HEK293 (cell line): ENCODE data around the gene TRIM7.

Experiments used
- CTCF ChIA-PET: fragments of 350-600 bp; formaldehyde crosslinking; extraction: SDS; loops from one replicate; lab custom pipeline; 2021; ENCODE audit warnings: antibody characterized with exemption; lab: Yijun Ruan, JAX
- POLR2A ChIA-PET: fragments of 300-600 bp; formaldehyde crosslinking; extraction: SDS; loops from one replicate; lab custom pipeline; 2020; ENCODE audit warnings: antibody characterized with exemption, inconsistent platforms; lab: Yijun Ruan, JAX
- H3K27ac ChIP-seq: fragments of 200-500 bp; sonication (Bioruptor generic); 2 replicates; pipeline ENCODE4 v1.5.1; 2014; ENCODE audit warnings: low read depth, low read length, control low read depth, inconsistent platforms; ENCODE audit errors: extremely low read depth
- H3K36me3 ChIP-seq, 2 experiments: fragments of 200-500 bp in 1 of 2; sonication (Bioruptor generic) in 1 of 2; 1 replicate in 1 of 2; 2 replicates in 1 of 2; pipeline ENCODE4 v1.5.1; 2014 to 2017; ENCODE audit warnings: inconsistent platforms in 2 of 2, low read length in 2 of 2; ENCODE audit not compliant: control insufficient read depth in 2 of 2, insufficient read depth in 1 of 2
- H3K4me1 ChIP-seq: fragments of 200-500 bp; sonication (Bioruptor generic); 2 replicates; pipeline ENCODE4 v1.5.1; 2014; ENCODE audit warnings: mild to moderate bottlenecking, low read length, inconsistent platforms; ENCODE audit not compliant: control insufficient read depth, insufficient read depth
- H3K4me3 ChIP-seq: 2 replicates; pipeline ENCODE4 v1.5.1; 2011; ENCODE audit warnings: low read depth, mild to moderate bottlenecking, control low read depth, low read length, moderate library complexity
- H3K9me3 ChIP-seq: fragments of 200-500 bp; sonication (Bioruptor generic); 2 replicates; pipeline ENCODE4 v1.5.1; 2014; ENCODE audit warnings: low read depth, low read length, inconsistent platforms; ENCODE audit not compliant: control insufficient read depth, insufficient read depth
- HOXC10 ChIP-seq: sonication (generic); formaldehyde crosslinking; IDR thresholded peaks from 2 replicates; pipeline ENCODE4 v1.8.1; 2023; ENCODE audit warnings: mild to moderate bottlenecking, missing genetic modification reagents
- IKZF3 ChIP-seq: fragments of 450-650 bp; IDR thresholded peaks from 2 replicates; pipeline ENCODE4 v1.5.0; 2018; ENCODE audit warnings: missing biosample characterization, mild to moderate bottlenecking, missing genetic modification characterization, moderate library complexity
- SCRT2 ChIP-seq: fragments of 450-650 bp; formaldehyde crosslinking; IDR thresholded peaks from 2 replicates; pipeline ENCODE4 v1.5.1; 2016; ENCODE audit warnings: missing biosample characterization, missing genetic modification characterization
- ZFP3 ChIP-seq: fragments of 450-650 bp; formaldehyde crosslinking; IDR thresholded peaks from 2 replicates; pipeline ENCODE4 v1.5.1; 2016; ENCODE audit warnings: low read depth, missing biosample characterization, missing genetic modification characterization
- ZIC2 ChIP-seq: fragments of 450-650 bp; formaldehyde crosslinking; IDR thresholded peaks from 2 replicates; pipeline ENCODE4 v1.5.1; 2016; ENCODE audit warnings: missing biosample characterization, missing genetic modification characterization
- ZNF16 ChIP-seq: fragments of 450-650 bp; formaldehyde crosslinking; IDR thresholded peaks from 2 replicates; pipeline ENCODE4 v1.5.1; 2016; ENCODE audit warnings: low read depth, missing biosample characterization, missing genetic modification characterization
- ZNF169 ChIP-seq: fragments of 450-650 bp; formaldehyde crosslinking; IDR thresholded peaks from 2 replicates; pipeline ENCODE4 v1.5.1; 2016; ENCODE audit warnings: missing biosample characterization, missing genetic modification characterization
- ZNF24 ChIP-seq: fragments of 450-650 bp; formaldehyde crosslinking; IDR thresholded peaks from 2 replicates; pipeline ENCODE4 v1.5.1; 2016; ENCODE audit warnings: missing biosample characterization, missing genetic modification characterization
- ZNF544 ChIP-seq: fragments of 450-650 bp; formaldehyde crosslinking; IDR thresholded peaks from 2 replicates; pipeline ENCODE4 v1.5.0; 2017; ENCODE audit warnings: missing biosample characterization, missing genetic modification characterization
- ZNF623 ChIP-seq: fragments of 450-650 bp; formaldehyde crosslinking; IDR thresholded peaks from 2 replicates; pipeline ENCODE4 v1.5.1; 2016; ENCODE audit warnings: missing biosample characterization, missing genetic modification characterization
- ZNF658 ChIP-seq: fragments of 450-650 bp; formaldehyde crosslinking; IDR thresholded peaks from 2 replicates; pipeline ENCODE4; 2016; ENCODE audit warnings: missing biosample characterization, missing genetic modification characterization
- ZNF707 ChIP-seq: fragments of 450-650 bp; formaldehyde crosslinking; IDR thresholded peaks from 2 replicates; pipeline ENCODE4 v1.5.1; 2016; ENCODE audit warnings: missing biosample characterization, missing genetic modification characterization
- ZNF837 ChIP-seq: fragments of 450-650 bp; formaldehyde crosslinking; IDR thresholded peaks from 2 replicates; pipeline ENCODE4 v1.5.1; 2016; ENCODE audit warnings: missing biosample characterization, missing genetic modification characterization
- ZNF843 ChIP-seq: fragments of 450-650 bp; formaldehyde crosslinking; IDR thresholded peaks from 2 replicates; pipeline ENCODE4 v1.5.1; 2016; ENCODE audit warnings: missing biosample characterization, missing genetic modification characterization
- ZSCAN30 ChIP-seq: fragments of 450-650 bp; IDR thresholded peaks from 2 replicates; pipeline ENCODE4 v1.5.1; 2018; ENCODE audit warnings: missing biosample characterization, mild to moderate bottlenecking, missing genetic modification characterization, moderate library complexity
- TF ChIP-seq, protein P1 (sequence below): fragments of 450-650 bp; formaldehyde crosslinking; IDR thresholded peaks from 2 replicates; pipeline ENCODE4 v1.5.1; 2016; ENCODE audit warnings: missing biosample characterization, missing genetic modification characterization
- TF ChIP-seq, protein P2 (sequence below): fragments of 450-650 bp; formaldehyde crosslinking; IDR thresholded peaks from 2 replicates; pipeline ENCODE4 v1.5.0; 2017; ENCODE audit warnings: missing biosample characterization, missing genetic modification characterization, borderline replicate concordance
- TF ChIP-seq, protein P3 (sequence below): fragments of 450-650 bp; formaldehyde crosslinking; IDR thresholded peaks from 2 replicates; pipeline ENCODE4 v1.5.1; 2016; ENCODE audit warnings: missing biosample characterization, missing genetic modification characterization
- TF ChIP-seq, protein P4 (sequence below): fragments of 450-650 bp; formaldehyde crosslinking; IDR thresholded peaks from 2 replicates; pipeline ENCODE4 v1.5.1; 2017; ENCODE audit warnings: missing biosample characterization, mild to moderate bottlenecking, missing genetic modification characterization, moderate library complexity

TRIM7 gene

DNA sequence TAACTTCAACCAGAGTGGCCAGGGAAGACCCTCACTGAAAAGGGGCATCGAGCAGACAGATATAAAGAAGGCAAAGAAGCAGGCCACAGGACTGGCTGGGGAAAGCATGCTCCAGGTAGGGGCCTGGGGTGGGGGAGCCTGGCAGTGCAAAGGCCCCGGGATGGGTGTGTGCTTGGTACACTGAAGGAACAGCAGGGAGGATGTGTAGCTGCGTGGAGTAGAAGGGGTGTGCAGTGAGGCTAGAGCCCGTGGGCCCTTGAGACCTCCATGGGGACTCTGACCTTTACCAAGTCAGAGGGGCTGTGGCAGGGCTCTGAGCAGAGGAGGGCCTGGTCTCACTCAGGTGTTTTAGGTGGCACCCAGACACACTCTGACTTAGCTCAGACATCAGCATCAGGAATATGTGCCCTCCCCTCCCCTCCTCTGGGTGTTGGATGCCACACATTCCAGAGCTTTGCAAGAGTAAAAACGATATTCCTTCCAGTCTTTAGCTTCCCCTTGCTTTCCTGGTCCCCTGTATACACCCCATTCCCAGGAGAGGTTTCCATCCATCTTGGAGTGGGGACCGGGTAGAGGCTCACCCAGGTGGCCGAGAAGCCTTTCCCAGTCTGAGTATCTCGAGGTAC lies 7.6 kb downstream of the TRIM7 start:
- ChIA-PET POLR2A (interaction anchor here (0.6 to 2.2 kb wide), 3 partner anchors 10 to 26 kb away, joined by 4 to 10 read pairs (median 6); partner anchors contain the start of gene TRIM41), CTCF (interaction anchor here (1.0 kb wide), 1 partner anchor 13 kb away, joined by 5 read pairs; no protein-coding TSS in a partner anchor)
- Histone ChIP-seq H3K36me3 (no peaks in the 10 kb centered on the region), H3K27ac (no peak overlapping the region), H3K4me1 (no peaks in the 10 kb centered on the region), H3K4me3 (no peak overlapping the region), H3K9me3 (no peaks in the 10 kb centered on the region)
- TF ChIP-seq, protein P1, sequence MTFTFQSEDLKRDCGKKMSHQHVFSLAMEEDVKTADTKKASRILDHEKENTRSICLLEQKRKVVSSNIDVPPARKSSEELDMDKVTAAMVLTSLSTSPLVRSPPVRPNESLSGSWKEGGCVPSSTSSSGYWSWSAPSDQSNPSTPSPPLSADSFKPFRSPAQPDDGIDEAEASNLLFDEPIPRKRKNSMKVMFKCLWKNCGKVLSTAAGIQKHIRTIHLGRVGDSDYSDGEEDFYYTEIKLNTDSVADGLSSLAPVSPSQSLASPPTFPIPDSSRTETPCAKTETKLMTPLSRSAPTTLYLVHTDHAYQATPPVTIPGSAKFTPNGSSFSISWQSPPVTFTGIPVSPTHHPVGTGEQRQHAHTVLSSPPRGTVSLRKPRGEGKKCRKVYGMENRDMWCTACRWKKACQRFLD (tag by site-specific recombination) = no peak
- TF ChIP-seq ZNF658 (tag by site-specific recombination) = no peak
- TF ChIP-seq ZNF837 (tag by site-specific recombination) = no peak
- peak; percentile 64 for TF ChIP-seq ZNF623 (tag by site-specific recombination)

DNA sequence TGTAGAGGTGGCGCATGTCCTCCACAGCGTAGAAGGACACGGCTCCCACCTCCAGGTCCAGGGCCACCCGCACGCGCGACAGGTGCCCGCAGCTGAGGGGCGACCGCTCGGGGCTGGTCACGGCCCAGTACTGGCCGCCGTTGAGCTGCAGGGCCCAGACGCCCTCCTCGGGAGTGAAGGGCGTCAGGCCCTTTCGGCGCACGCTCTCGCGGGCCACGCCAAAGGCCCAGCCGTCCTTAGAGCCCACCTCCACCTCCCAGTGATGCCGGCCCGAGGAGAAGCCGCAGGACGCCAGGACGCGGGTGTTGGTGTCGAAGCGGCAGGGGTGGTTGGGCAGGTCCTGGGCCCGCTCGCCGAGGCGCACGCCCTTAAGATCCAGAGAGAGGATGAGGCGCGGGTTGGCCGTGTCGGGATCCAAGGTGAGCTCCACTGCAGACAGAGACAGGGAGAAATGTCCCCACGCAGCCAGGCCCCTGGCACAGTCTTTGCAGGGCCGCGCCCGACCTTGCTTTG lies 9.7 kb downstream of the TRIM7 start:
- Histone ChIP-seq H3K4me1 (no peaks in the 10 kb centered on the region), H3K36me3 (no peaks in the 10 kb centered on the region), H3K9me3 (no peaks in the 10 kb centered on the region), H3K27ac (no peak overlapping the region), H3K4me3 (no peak overlapping the region)
- ChIA-PET POLR2A (interaction anchor here (6.8 kb wide), 1 partner anchor 11 kb away, joined by 86 read pairs; the partner anchor contains the start of gene TRIM7), CTCF (no interaction called here)
- no peak for TF ChIP-seq ZNF544 (tag by site-specific recombination)
- TF ChIP-seq SCRT2 (tag by site-specific recombination) = peak; percentile 54
- no peak for TF ChIP-seq ZIC2 (tag by site-specific recombination)

DNA sequence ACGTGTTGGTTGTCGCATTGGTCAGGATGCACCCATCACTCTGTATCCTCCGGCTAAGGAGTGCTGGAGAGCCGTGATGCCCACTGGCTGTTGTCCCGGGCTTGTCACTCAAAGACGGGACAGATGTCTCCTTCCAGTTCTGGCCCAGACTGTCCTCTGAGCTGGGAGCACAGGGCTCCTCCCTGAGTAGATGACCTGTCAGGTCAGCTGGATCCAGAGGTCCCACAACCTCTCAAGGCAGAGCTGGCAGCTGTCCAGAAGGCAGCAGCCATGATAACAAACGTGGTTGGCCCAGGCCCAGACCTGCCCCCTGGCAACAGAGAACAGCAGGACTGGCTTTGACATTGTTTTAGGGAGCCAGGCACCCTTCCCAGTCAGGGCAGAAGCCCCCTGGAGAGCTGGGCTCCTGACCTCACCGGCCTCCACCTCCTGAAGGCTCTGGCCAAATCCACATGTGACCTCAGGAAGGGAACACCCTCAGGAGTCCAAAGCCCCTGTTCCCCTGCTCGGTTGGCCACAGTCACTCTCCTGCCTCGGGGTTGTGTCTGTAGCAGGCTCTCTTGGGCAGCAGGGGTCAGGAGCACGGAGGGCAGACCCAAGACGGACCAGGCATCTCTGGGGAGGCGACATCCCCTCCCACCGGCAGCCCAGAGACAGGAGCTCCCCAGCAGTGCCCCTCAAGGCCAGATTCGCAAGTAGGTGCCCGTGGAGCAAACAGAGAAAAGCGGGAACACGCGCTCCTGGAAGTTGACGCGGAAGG lies 10.3 kb downstream of the TRIM7 start:
- CTCF ChIA-PET = no interaction called here
- POLR2A ChIA-PET = interaction anchor here (6.8 kb wide), 1 partner anchor 12 kb away, joined by 86 read pairs; the partner anchor contains the start of gene TRIM7
- Histone ChIP-seq H3K36me3 (no peaks in the 10 kb centered on the region), H3K27ac (no peak overlapping the region)
- TF ChIP-seq, protein P1 (tag by site-specific recombination) = no peak
- TF ChIP-seq ZNF707 (no peak), IKZF3 (tag by site-specific recombination) (no peak), ZNF16 (tag by site-specific recombination) (no peak), ZFP3 (tag by site-specific recombination) (no peak), ZNF169 (tag by site-specific recombination) (no peak), ZIC2 (tag by site-specific recombination) (peak; percentile 51), ZNF24 (tag by site-specific recombination) (no peak), ZNF843 (tag by site-specific recombination) (no peak), HOXC10 (CRISPR knock-in tag) (no peak), ZSCAN30 (tag by site-specific recombination) (no peak)
- TF ChIP-seq, protein P2, sequence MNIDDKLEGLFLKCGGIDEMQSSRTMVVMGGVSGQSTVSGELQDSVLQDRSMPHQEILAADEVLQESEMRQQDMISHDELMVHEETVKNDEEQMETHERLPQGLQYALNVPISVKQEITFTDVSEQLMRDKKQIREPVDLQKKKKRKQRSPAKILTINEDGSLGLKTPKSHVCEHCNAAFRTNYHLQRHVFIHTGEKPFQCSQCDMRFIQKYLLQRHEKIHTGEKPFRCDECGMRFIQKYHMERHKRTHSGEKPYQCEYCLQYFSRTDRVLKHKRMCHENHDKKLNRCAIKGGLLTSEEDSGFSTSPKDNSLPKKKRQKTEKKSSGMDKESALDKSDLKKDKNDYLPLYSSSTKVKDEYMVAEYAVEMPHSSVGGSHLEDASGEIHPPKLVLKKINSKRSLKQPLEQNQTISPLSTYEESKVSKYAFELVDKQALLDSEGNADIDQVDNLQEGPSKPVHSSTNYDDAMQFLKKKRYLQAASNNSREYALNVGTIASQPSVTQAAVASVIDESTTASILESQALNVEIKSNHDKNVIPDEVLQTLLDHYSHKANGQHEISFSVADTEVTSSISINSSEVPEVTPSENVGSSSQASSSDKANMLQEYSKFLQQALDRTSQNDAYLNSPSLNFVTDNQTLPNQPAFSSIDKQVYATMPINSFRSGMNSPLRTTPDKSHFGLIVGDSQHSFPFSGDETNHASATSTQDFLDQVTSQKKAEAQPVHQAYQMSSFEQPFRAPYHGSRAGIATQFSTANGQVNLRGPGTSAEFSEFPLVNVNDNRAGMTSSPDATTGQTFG (tag by site-specific recombination) = no peak
- TF ChIP-seq, protein P3, sequence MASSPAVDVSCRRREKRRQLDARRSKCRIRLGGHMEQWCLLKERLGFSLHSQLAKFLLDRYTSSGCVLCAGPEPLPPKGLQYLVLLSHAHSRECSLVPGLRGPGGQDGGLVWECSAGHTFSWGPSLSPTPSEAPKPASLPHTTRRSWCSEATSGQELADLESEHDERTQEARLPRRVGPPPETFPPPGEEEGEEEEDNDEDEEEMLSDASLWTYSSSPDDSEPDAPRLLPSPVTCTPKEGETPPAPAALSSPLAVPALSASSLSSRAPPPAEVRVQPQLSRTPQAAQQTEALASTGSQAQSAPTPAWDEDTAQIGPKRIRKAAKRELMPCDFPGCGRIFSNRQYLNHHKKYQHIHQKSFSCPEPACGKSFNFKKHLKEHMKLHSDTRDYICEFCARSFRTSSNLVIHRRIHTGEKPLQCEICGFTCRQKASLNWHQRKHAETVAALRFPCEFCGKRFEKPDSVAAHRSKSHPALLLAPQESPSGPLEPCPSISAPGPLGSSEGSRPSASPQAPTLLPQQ (tag by site-specific recombination) = no peak
- TF ChIP-seq, protein P4, sequence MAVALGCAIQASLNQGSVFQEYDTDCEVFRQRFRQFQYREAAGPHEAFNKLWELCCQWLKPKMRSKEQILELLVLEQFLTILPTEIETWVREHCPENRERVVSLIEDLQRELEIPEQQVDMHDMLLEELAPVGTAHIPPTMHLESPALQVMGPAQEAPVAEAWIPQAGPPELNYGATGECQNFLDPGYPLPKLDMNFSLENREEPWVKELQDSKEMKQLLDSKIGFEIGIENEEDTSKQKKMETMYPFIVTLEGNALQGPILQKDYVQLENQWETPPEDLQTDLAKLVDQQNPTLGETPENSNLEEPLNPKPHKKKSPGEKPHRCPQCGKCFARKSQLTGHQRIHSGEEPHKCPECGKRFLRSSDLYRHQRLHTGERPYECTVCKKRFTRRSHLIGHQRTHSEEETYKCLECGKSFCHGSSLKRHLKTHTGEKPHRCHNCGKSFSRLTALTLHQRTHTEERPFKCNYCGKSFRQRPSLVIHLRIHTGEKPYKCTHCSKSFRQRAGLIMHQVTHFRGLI = 0 out of 2 replicates have a peak, but pooled peaks have one; percentile 35
- TF ChIP-seq, all 188 proteins: peak for 2
- Histone ChIP-seq H3K4me3 (no peak overlapping the region), H3K9me3 (no peaks in the 10 kb centered on the region), H3K4me1 (no peaks in the 10 kb centered on the region)
